ELR (cell line): Measurements from ENCODE around the gene TRAK1.
A peak's percentile ranks its signal among the peaks of the same experiment; 100 is the strongest.

Experiments used
- DNase-seq: peaks from one replicate; pipeline ENCODE4 v3.0.0-alpha.2; 2015; ENCODE audit warnings: low read depth

Gene TRAK1

GRCh38 chr3:42177801-42178150 is 86.6 kb downstream of the TRAK1 start:
- DNase-seq = no peak

- peak; percentile 89 for DNase-seq
Measured at GRCh38 chr3:42179110-42179725, 88.1 kb downstream of the TRAK1 start.

- no peak for DNase-seq
Measured at GRCh38 chr3:42180901-42181300, 89.7 kb downstream of the TRAK1 start.

GRCh38 chr3:42182555-42182954 is 91.4 kb downstream of the TRAK1 start:
- DNase-seq = no peak

- DNase-seq = no peak
Measured at GRCh38 chr3:42183991-42184632, 93.0 kb downstream of the TRAK1 start.

GRCh38 chr3:42184651-42185443 is 93.7 kb downstream of the TRAK1 start:
- peak; percentile 70 for DNase-seq

- no peak for DNase-seq
Measured at GRCh38 chr3:42187936-42188335, 96.8 kb downstream of the TRAK1 start.

GRCh38 chr3:42188376-42188775 is 97.2 kb downstream of the TRAK1 start:
- DNase-seq = no peak

- DNase-seq = no peak
Measured at GRCh38 chr3:42189001-42189460, 97.9 kb downstream of the TRAK1 start.

GRCh38 chr3:42189736-42190135 is 98.6 kb downstream of the TRAK1 start:
- DNase-seq = no peak

- DNase-seq = peak; percentile 70
Measured at GRCh38 chr3:42190701-42191442, 99.7 kb downstream of the TRAK1 start.

GRCh38 chr3:42191443-42191747 is 100.2 kb downstream of the TRAK1 start:
- no peak for DNase-seq

- DNase-seq = peak; percentile 39
Measured at GRCh38 chr3:42192334-42193200, 101.4 kb downstream of the TRAK1 start.

GRCh38 chr3:42194943-42195510 is 103.9 kb downstream of the TRAK1 start:
- DNase-seq = no peak

GRCh38 chr3:42195879-42196330 is 104.7 kb downstream of the TRAK1 start:
- DNase-seq = no peak

GRCh38 chr3:42198709-42199108 is 107.6 kb downstream of the TRAK1 start:
- DNase-seq = no peak

- no peak for DNase-seq
Measured at GRCh38 chr3:42202217-42202865, 111.2 kb downstream of the TRAK1 start.

GRCh38 chr3:42204867-42205599 is 113.9 kb downstream of the TRAK1 start:
- no peak for DNase-seq

GRCh38 chr3:42205800-42206514 is 114.8 kb downstream of the TRAK1 start:
- DNase-seq = no peak
